GM12878 (cell line): ENCODE measurements around the gene ATG9A. TPM values are rescaled to one million over a fixed set of nuclear protein-coding genes. Genes with fewer than 3 reads are reported as not detected.

Experiments
- ATAC-seq: fragments of 200-7000 bp; cut with Tn5 transposase; 3 replicates; pipeline ENCODE4 v1.9.1; 2020; ENCODE audit warnings: mild to moderate bottlenecking, moderate library complexity
- BruUV-seq: library from RNA; stranded (reverse); fragments of 400-500 nt; replicated peaks from 2 replicates; lab custom pipeline; 2021; lab: Mats Ljungman, UMichigan
- CTCF ChIA-PET: fragments of 300-600 bp; sonication (Branson Sonifier 250); formaldehyde crosslinking; extraction: SDS; loops from one replicate; lab custom pipeline; 2021; ENCODE audit warnings: inconsistent platforms; lab: Yijun Ruan, JAX
- POLR2A ChIA-PET: fragments of 350-600 bp; formaldehyde crosslinking; extraction: SDS; loops from one replicate; lab custom pipeline; 2021; ENCODE audit warnings: inconsistent platforms; lab: Charles Lee
- RAD21 ChIA-PET: fragments of 300-600 bp; sonication (Branson Sonifier 250); formaldehyde crosslinking; loops from one replicate; lab custom pipeline; 2023; ENCODE audit warnings: antibody characterized with exemption; ENCODE audit not compliant: unreplicated experiment; lab: Charles Lee
- SMC1A ChIA-PET: fragments of 300-600 bp; sonication (Branson Sonifier 250); formaldehyde crosslinking; loops from one replicate; lab custom pipeline; 2023; ENCODE audit not compliant: unreplicated experiment, uncharacterized antibody; lab: Charles Lee
- DNase-seq: peaks from one replicate; pipeline ENCODE4 v3.0.0-alpha.2; 2011; ENCODE audit warnings: low read depth, low spot score
- FAIRE-seq: peaks from 3 replicates; lab custom pipeline; 2011; peaks lifted over from hg19 to GRCh38; lab: Jason Lieb, UNC
- H2AFZ ChIP-seq: 2 replicates; pipeline ENCODE4 v1.6.0; 2011; ENCODE audit warnings: low read depth, low read length, control low read depth; ENCODE audit not compliant: control insufficient read depth
- H3K27ac ChIP-seq: 2 replicates; pipeline ENCODE4 v1.5.1; 2011; ENCODE audit warnings: control low read depth; ENCODE audit not compliant: control insufficient read depth, insufficient read depth
- H3K27me3 ChIP-seq, 2 experiments: replicated peaks in 1 of 2; 2 replicates each; pipeline versions ENCODE4 v1.6.0 to v1.6.1; 2011; ENCODE audit warnings: low read length in 1 of 2; ENCODE audit not compliant: control insufficient read depth in 2 of 2, insufficient read depth in 2 of 2
- H3K36me3 ChIP-seq, 2 experiments: 2 replicates each; pipeline ENCODE4 v1.5.1; 2011; ENCODE audit warnings: low read length in 1 of 2; ENCODE audit not compliant: control insufficient read depth in 2 of 2, insufficient read depth in 2 of 2
- H3K4me1 ChIP-seq: 2 replicates; pipeline ENCODE4 v1.6.1; 2011; ENCODE audit warnings: mild to moderate bottlenecking, low read length, moderate library complexity, mixed read lengths; ENCODE audit not compliant: control insufficient read depth, insufficient read depth
- H3K4me2 ChIP-seq: 2 replicates; pipeline ENCODE4 v1.6.0; 2011; ENCODE audit warnings: control low read depth; ENCODE audit not compliant: control insufficient read depth, insufficient read depth
- H3K4me3 ChIP-seq: fragments of 200-600 bp; sonication (generic); 2 replicates; pipeline ENCODE4 v1.5.1; 2016
- H3K79me2 ChIP-seq: 2 replicates; pipeline ENCODE4 v1.6.0; 2011; ENCODE audit warnings: low read length; ENCODE audit not compliant: control insufficient read depth, insufficient read depth
- H3K9ac ChIP-seq: 2 replicates; pipeline ENCODE4 v1.8.0; 2011; ENCODE audit warnings: low read length, control low read depth, mixed read lengths; ENCODE audit not compliant: control insufficient read depth, insufficient read depth
- H3K9me3 ChIP-seq: replicated peaks from 3 replicates; pipeline ENCODE4 v1.5.1; 2011; ENCODE audit warnings: mild to moderate bottlenecking, low read length; ENCODE audit not compliant: control insufficient read depth, insufficient read depth
- H4K20me1 ChIP-seq: 2 replicates; pipeline ENCODE4 v1.6.0; 2011; ENCODE audit not compliant: control insufficient read depth, insufficient read depth
- CBX5 ChIP-seq: sonication (generic); IDR thresholded peaks from 2 replicates; pipeline ENCODE4 v1.6.1; 2016; ENCODE audit warnings: low read depth, moderate library complexity, mild to moderate bottlenecking, inconsistent platforms
- CHD4 ChIP-seq: fragments of 200-600 bp; sonication (generic); IDR thresholded peaks from 2 replicates; pipeline ENCODE4 v1.6.1; 2016; ENCODE audit warnings: mild to moderate bottlenecking
- EED ChIP-seq: sonication (generic); IDR thresholded peaks from 2 replicates; pipeline ENCODE4 v1.6.1; 2016; ENCODE audit warnings: antibody characterized with exemption, low read depth
- EP300 ChIP-seq, 2 experiments: fragments of 150-350 bp in 1 of 2; IDR thresholded peaks; 2 replicates each; pipeline ENCODE4 v1.6.1; 2011 to 2012; ENCODE audit warnings: low read depth in 2 of 2, low read length in 2 of 2, borderline replicate concordance in 1 of 2, improper control_type of control experiment in 1 of 2, inconsistent platforms in 1 of 2; ENCODE audit not compliant: control insufficient read depth in 1 of 2
- FOXM1 ChIP-seq: IDR thresholded peaks from 2 replicates; pipeline ENCODE4 v1.6.1; 2012; ENCODE audit warnings: low read depth, mild to moderate bottlenecking, inconsistent platforms, low read length, moderate library complexity
- HDAC6 ChIP-seq: fragments of 200-600 bp; sonication (generic); IDR thresholded peaks from one replicate; pipeline ENCODE4 v1.8.0; 2017; ENCODE audit warnings: antibody characterized with exemption; ENCODE audit not compliant: unreplicated experiment
- IKZF1 ChIP-seq: fragments of 450-650 bp; conservative IDR thresholded peaks from 2 replicates; pipeline ENCODE4 v1.6.1; 2017; ENCODE audit warnings: antibody characterized with exemption, mild to moderate bottlenecking
- LARP7 ChIP-seq: fragments of 450-650 bp; IDR thresholded peaks from 2 replicates; pipeline ENCODE4 v1.6.1; 2017; ENCODE audit warnings: mild to moderate bottlenecking
- MTA3 ChIP-seq: IDR thresholded peaks from 2 replicates; pipeline ENCODE4 v1.6.1; 2012; ENCODE audit warnings: low read length, inconsistent platforms, borderline replicate concordance
- NR2F1 ChIP-seq: fragments of 450-650 bp; conservative IDR thresholded peaks from 2 replicates; pipeline ENCODE4 v1.6.1; 2017; ENCODE audit warnings: mild to moderate bottlenecking
- NRF1 ChIP-seq: conservative IDR thresholded peaks from 2 replicates; pipeline ENCODE4 v1.6.1; 2011; ENCODE audit warnings: mild to moderate bottlenecking, low read depth, low read length, improper control_type of control experiment
- RAD51 ChIP-seq: fragments of 450-650 bp; IDR thresholded peaks from 2 replicates; pipeline ENCODE4 v1.6.1; 2016; ENCODE audit warnings: moderate library complexity, mild to moderate bottlenecking, inconsistent platforms
- RB1 ChIP-seq: fragments of 450-650 bp; formaldehyde crosslinking; IDR thresholded peaks from 2 replicates; pipeline ENCODE4 v1.6.1; 2017; ENCODE audit warnings: mild to moderate bottlenecking, borderline replicate concordance
- SIN3A ChIP-seq: IDR thresholded peaks from 2 replicates; pipeline ENCODE4 v1.6.1; 2012; ENCODE audit warnings: low read depth, low read length, improper control_type of control experiment
- SIX5 ChIP-seq: IDR thresholded peaks from 2 replicates; pipeline ENCODE4 v1.6.1; 2011; ENCODE audit warnings: mild to moderate bottlenecking, low read depth, low read length, moderate library complexity; ENCODE audit not compliant: severe bottlenecking
- SUPT20H ChIP-seq: IDR thresholded peaks from 2 replicates; pipeline ENCODE4 v1.6.1; 2011; ENCODE audit warnings: low read depth, mild to moderate bottlenecking, low read length, moderate library complexity, borderline replicate concordance; ENCODE audit not compliant: control insufficient read depth
- WGBS: methylation state at CpG from one replicate; pipeline ENCODE4 v1.1.6; 2016; ENCODE audit warnings: low lambda C conversion rate; ENCODE audit not compliant: insufficient replicate concordance, insufficient coverage; ENCODE audit errors: missing lambda C conversion rate; 5-methylcytosine and 5-hydroxymethylcytosine counted together
- in situ Hi-C: fragments of 300-500 bp; cut with MboI; formaldehyde crosslinking; loops from 9 replicates; pipeline ENCODE4 v1.14.3; 2018; ENCODE audit warnings: mixed read lengths
- intact Hi-C: fragments of 100-400 bp; cut with micrococcal nuclease; formaldehyde crosslinking; loops from one replicate; pipeline ENCODE4 v1.14.2; 2022; ENCODE audit not compliant: unreplicated experiment
- polyA plus RNA-seq, 11 experiments: library from polyadenylated mRNA; depleted of rRNA in 4 of 11; unstranded in 6 of 11; stranded (reverse) in 5 of 11; fragments of >200 nt; fragmentation: Nextera tagmentation in 4 of 11; fragmentation: Illumina TruSeq in 1 of 11; extraction: Ambion mirVana in 4 of 11; extraction: Trizol in 1 of 11; gene quantifications; 1 replicate in 1 of 11; 2 replicates in 10 of 11; pipeline versions ENCODE4 v1.2.1 to v1.2.3, GENCODE V29; 2011 to 2016; ENCODE audit warnings: inconsistent platforms in 2 of 11, missing spikeins in 2 of 11, low read depth in 1 of 11
- total RNA-seq, 4 experiments: library from RNA; depleted of rRNA in 3 of 4; stranded (reverse); fragments of >200 nt in 3 of 4; fragmentation: Illumina TruSeq in 1 of 4; extraction: Trizol in 1 of 4; gene quantifications; 2 replicates each; pipeline versions ENCODE4 v1.2.1 to v1.2.3, GENCODE V29; 2013 to 2021
- TF ChIP-seq, protein P1 (sequence below): IDR thresholded peaks from 2 replicates; pipeline ENCODE4 v1.6.1; 2011; ENCODE audit warnings: low read depth, mild to moderate bottlenecking, low read length, moderate library complexity, borderline replicate concordance; ENCODE audit errors: extremely low read depth
- TF ChIP-seq, protein P2 (sequence below): fragments of 450-650 bp; IDR thresholded peaks from 2 replicates; pipeline ENCODE4 v1.6.1; 2017; ENCODE audit warnings: mild to moderate bottlenecking, low read depth, inconsistent platforms; ENCODE audit not compliant: poor library complexity, severe bottlenecking
- TF ChIP-seq, protein P3 (sequence below): fragments of 450-650 bp; IDR thresholded peaks from 2 replicates; pipeline ENCODE4 v1.6.1; 2016; ENCODE audit warnings: mild to moderate bottlenecking
- TF ChIP-seq, protein P4 (sequence below): fragments of 150-350 bp; IDR thresholded peaks from 2 replicates; pipeline ENCODE4 v1.6.1; 2014; ENCODE audit warnings: mild to moderate bottlenecking, low read depth, low read length

Gene ATG9A
- total and polyA plus RNA-seq, 10 of the 15 experiments (the other 5 are each of a cell fraction or from before 2014, with no cell fraction given): 0.16 to 37.5 (median 14.6) TPM; not detected in 1

DNA sequence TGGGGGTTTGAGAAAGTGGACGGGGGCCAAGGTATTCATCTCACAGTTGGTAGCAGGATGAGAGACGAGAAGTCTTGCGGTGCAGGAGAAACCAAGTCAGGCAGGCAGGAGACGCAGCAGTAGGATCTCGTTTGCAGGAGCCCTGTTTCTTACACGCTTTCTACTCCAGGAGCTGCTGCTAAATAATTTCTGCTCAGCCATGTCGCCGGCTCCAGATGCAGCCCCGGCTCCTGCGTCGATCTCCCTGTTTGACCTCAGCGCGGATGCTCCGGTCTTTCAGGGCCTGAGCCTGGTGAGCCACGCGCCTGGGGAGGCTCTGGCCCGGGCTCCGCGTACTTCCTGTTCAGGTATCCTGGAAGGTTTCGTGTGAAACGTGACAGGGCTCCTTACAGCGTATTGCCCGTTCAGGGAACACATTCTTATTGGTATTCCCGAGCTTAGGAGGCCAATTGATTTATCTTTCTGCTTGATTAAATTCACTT is 664 bp upstream of the ATG9A start:
- H3K4me2 ChIP-seq: peak overlapping the region; percentile 74
- peaks cover 44% of the 10 kb centered on the region for H3K79me2 ChIP-seq
- peak overlapping the region; percentile 83 for H3K27ac ChIP-seq
- H3K9ac ChIP-seq: peak overlapping the region; percentile 92
- H4K20me1 ChIP-seq: no peaks in the 10 kb centered on the region
- ChIA-PET RAD21 (interaction anchor here (1.0 to 2.6 kb wide), 8 partner anchors 12 to 70 kb away, joined by 3 to 14 read pairs (median 6); partner anchors contain the start of genes ABCB6, GLB1L, STK16 and ZFAND2B), CTCF (interaction anchor here (0.8 to 2.8 kb wide), 12 partner anchors 7 to 349 kb away, joined by 3 to 16 read pairs (median 6); partner anchors contain the start of genes GLB1L, STK16, WNT10A and ZFAND2B), POLR2A (interaction anchor here (0.6 to 3.5 kb wide), 13 partner anchors 12 to 672 kb away, joined by 3 to 45 read pairs (median 7); partner anchors contain the start of genes ABCB6, CNPPD1, DNAJB2 and DNPEP), SMC1A (interaction anchor here (0.9 to 2.7 kb wide), 12 partner anchors 9 to 92 kb away, joined by 3 to 22 read pairs (median 4); partner anchors contain the start of genes ABCB6, CNPPD1, GLB1L and STK16)
- intact Hi-C loops: no loop called here
- FAIRE-seq (no peak), ATAC-seq (peak; percentile 56), DNase-seq (no peak)
- H3K36me3 ChIP-seq: peaks cover 8 to 32% of the 10 kb centered on the region in 2 experiments
- H3K27me3 ChIP-seq: no peaks in the 10 kb centered on the region
- WGBS: under 1% methylated on average over 24 of the region's 24 CpGs
- H3K4me1 ChIP-seq: peaks cover 15% of the 10 kb centered on the region
- TSS peak; percentile 77 for BruUV-seq
- peak overlapping the region; percentile 89 for H3K4me3 ChIP-seq
- H2AFZ ChIP-seq: peak overlapping the region; percentile 45
- in situ Hi-C loops: no loop called here
- no peaks in the 10 kb centered on the region for H3K9me3 ChIP-seq
- TF ChIP-seq IKZF1 (no peak), RAD51 (no peak), EP300 (IDR thresholded peaks at IDR 0.05; ENCODE audit: borderline replicate concordance in 1 of 2, control insufficient read depth in 1 of 2, low read depth in 2 of 2, low read length in 2 of 2) (no peak), HDAC6 (no peak), SIN3A (no peak), LARP7 (no peak), CBX5 (no peak), RB1 (peak; percentile 30; the same call in 1 of the 2 replicates), FOXM1 (no peak), EED (no peak), NR2F1 (no peak), NRF1 (no peak), SIX5 (no peak), CHD4 (no peak), SUPT20H (no peak), MTA3 (no peak)
- TF ChIP-seq, protein P1, sequence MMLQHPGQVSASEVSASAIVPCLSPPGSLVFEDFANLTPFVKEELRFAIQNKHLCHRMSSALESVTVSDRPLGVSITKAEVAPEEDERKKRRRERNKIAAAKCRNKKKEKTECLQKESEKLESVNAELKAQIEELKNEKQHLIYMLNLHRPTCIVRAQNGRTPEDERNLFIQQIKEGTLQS: no peak
- TF ChIP-seq, protein P2, sequence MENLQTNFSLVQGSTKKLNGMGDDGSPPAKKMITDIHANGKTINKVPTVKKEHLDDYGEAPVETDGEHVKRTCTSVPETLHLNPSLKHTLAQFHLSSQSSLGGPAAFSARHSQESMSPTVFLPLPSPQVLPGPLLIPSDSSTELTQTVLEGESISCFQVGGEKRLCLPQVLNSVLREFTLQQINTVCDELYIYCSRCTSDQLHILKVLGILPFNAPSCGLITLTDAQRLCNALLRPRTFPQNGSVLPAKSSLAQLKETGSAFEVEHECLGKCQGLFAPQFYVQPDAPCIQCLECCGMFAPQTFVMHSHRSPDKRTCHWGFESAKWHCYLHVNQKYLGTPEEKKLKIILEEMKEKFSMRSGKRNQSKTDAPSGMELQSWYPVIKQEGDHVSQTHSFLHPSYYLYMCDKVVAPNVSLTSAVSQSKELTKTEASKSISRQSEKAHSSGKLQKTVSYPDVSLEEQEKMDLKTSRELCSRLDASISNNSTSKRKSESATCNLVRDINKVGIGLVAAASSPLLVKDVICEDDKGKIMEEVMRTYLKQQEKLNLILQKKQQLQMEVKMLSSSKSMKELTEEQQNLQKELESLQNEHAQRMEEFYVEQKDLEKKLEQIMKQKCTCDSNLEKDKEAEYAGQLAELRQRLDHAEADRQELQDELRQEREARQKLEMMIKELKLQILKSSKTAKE: no peak
- TF ChIP-seq, protein P3, sequence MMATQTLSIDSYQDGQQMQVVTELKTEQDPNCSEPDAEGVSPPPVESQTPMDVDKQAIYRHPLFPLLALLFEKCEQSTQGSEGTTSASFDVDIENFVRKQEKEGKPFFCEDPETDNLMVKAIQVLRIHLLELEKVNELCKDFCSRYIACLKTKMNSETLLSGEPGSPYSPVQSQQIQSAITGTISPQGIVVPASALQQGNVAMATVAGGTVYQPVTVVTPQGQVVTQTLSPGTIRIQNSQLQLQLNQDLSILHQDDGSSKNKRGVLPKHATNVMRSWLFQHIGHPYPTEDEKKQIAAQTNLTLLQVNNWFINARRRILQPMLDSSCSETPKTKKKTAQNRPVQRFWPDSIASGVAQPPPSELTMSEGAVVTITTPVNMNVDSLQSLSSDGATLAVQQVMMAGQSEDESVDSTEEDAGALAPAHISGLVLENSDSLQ: no peak
- TF ChIP-seq, protein P4, sequence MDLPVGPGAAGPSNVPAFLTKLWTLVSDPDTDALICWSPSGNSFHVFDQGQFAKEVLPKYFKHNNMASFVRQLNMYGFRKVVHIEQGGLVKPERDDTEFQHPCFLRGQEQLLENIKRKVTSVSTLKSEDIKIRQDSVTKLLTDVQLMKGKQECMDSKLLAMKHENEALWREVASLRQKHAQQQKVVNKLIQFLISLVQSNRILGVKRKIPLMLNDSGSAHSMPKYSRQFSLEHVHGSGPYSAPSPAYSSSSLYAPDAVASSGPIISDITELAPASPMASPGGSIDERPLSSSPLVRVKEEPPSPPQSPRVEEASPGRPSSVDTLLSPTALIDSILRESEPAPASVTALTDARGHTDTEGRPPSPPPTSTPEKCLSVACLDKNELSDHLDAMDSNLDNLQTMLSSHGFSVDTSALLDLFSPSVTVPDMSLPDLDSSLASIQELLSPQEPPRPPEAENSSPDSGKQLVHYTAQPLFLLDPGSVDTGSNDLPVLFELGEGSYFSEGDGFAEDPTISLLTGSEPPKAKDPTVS: no peak
